NCI-H82 (cell line): ENCODE results near the gene SGK1.

ENCODE experiments used
- DNase-seq: peaks from one replicate; lab custom pipeline; 2025; lab: John Stamatoyannopoulos, UW

SGK1 gene

DNA sequence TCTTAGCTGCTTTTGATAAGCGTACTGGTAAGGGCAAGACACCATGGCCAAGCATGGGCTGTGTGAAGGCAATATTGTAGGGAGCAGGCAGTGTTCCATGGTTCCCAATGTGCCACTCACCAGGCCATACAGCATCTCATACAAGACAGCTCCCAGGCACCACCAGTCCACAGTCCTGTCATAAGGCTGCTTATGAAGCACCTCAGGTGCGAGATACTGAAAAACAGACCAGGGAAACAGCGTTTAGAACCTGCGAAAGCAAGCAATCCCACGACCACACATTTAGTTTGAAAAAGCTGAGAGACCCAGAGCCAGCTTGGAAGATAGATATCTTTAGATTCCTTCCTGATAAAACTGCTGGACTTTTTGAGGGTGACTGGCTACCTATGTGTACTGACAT is 146.4 kb downstream of the SGK1 start:
- peak; percentile 46 for DNase-seq

DNA sequence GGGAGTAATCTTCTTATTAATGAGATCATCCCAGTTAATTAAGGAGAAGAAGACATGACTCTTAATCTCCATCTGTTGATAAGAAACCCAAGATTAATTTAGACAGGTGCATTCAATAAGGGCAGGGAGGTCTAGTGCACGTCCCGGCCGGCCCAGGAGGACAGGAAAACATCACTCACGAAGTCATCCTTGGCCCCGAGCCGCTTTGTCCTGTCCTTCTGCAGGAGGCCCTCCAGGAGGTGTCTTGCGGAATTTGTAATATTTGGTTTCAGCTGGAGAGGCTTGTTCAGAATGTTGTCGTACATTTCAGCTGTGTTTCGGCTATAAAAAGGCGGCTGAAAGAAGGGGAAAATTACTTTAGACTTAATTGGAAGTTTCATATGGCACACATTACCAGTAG is 147.1 kb downstream of the SGK1 start:
- DNase-seq, result peak; percentile 96

DNA sequence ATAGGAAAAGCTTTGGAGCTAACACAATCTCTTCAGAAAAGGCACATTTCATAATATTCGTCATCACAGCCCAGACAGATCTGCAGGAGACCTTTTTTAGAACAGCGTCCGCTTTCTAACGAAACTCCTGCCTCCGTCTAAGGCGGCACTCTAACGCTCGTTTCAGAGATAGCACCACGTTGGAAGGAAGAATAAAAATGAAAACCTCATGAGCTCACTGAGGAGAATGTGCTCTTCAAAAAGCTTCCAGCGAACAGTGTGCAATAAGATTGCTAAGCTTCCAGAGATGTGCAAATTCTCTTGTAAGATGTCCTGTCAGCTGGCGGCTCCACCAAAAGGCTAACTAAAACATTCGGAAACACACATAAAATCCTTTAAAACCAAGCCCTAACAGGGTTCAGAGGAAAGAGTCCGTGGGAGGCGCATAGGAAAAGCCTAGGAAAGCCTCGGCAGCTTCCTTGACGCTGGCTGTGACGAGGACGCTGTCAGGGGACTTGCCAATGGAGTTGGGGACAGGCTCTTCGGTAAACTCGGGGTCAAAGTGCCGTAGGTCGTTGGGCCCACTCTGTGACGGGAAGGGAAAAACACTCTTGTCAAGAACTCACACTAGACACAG is 147.9 kb downstream of the SGK1 start:
- DNase-seq, result peak; percentile 74

DNA sequence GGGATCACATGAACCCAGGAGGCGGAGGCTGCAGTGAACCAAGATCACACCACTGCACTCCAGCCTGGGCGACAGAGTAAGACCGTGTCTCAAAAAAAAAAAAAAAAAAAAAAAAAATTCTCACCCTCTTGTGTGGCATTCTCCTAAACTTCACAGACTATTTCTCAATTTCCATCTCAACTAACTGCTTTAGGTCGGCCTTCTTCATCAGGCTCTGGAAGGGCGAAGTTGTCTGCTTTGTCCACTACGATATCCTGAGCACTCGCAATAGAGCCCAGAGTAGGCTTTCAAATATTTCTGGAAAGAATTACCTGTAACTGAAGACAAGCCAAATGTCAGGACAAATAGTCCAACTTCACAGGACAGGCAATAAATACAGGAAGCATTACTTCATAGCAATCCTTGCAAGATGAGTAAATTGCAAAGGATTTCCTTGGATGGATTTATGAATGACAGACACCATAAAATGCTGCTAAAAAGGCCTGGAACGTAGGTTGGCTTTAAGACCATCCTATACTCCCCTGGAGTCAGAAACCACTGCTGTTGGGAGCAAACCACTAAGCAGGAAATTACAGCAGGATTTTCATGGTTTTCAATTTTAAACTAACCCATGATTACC is 149.2 kb downstream of the SGK1 start:
- DNase-seq, result no peak

DNA sequence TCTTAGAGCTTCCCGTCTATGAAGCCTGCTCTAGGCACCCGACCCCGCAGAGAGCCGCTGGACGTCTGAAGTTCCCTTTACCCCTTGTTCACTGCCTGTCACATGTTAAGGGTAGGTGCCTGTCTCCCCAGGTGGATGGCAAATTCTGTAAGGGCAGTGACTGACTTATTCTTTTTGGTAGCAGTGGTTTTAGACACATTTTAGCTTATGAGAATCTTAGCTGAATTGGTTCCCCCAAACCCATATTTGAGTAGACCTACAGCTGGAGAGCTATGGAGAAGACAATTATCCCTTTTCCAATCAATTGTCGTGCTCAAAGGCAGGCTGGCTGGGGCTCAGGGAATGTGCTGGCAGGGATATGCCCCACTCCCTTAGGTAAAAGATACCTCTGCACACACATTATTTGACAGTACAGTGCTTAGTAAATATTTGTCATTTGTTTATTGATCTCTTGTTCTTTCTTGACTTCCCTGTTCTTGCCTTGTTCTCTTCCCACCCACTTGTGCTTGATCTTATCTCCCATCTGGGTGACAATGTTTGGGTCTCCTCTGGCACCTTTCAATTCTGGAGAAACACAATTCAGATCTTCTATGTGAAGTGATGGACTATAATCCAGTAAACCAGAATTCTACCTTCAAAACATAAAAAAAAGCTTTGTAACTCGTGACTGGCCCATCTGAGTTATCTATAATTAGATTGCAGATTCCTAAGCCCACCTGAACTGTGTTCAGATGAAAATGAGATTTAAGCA is 151.2 kb downstream of the SGK1 start:
- no peak for DNase-seq

DNA sequence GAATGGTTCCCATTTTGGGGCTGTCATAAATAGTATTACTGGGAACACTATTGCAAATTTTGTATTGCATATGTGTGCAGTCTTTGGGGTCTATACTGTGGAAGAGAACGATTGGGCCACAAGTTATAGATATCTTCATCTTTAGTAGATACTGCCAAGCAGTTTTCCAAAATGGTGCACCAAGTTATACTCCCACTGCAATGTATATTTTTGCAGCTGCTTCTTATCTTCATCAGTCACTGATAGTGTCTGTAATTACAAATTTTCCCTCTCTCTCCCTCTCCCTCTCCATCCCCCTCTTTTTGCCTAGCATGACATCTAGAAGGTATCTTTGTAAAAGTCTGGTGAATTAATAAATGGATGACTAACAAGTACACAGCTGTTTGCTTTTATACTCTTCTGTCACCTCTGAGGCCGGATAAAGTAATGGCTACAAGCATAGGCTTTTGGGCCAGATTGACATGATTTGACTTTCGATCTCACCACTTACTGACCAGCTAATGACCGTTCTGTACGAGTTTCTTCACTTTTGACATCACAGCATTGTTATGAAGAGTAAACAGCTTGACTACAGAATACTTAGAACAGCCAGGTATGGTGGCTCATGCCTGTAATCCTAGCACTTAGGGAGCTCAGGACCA is 152.2 kb downstream of the SGK1 start:
- no peak for DNase-seq

DNA sequence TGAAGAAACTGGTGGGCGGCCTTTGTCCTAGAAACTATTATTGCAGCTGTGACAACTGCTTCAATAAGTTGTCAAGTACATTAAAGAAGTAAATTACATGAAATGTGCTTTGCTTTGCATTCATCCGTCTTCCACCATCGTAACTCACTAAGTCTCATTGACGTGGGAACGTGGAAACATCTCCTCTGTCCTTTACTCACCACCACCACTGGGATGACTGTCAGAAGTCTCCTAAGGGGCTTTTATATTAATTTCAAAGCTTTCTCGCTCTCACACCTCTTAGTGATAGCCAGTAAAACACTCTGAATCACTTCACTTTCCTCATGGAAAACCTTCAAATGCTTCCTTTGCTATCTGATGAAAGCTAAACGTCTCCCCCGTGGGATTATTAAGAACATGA is 153.6 kb downstream of the SGK1 start:
- DNase-seq, result no peak

DNA sequence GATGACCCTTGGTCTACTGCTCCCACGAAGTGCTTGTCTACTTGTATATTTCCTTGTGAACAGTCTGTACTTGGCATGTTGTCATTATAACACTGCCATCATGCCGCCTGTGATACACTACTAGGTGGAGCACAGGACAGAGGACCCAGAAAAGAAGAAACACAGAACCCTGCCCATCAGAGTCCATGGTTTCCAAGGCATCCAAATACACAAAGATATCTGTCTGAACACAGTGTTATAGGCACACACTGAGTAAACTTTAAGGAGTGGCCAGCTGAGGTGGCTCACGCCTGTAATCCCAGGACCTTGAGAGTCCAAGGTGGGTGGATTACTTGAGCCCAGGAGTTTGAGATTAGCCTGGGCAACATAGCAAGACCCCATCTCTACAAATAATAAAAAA is 155.0 kb downstream of the SGK1 start:
- DNase-seq, result no peak

DNA sequence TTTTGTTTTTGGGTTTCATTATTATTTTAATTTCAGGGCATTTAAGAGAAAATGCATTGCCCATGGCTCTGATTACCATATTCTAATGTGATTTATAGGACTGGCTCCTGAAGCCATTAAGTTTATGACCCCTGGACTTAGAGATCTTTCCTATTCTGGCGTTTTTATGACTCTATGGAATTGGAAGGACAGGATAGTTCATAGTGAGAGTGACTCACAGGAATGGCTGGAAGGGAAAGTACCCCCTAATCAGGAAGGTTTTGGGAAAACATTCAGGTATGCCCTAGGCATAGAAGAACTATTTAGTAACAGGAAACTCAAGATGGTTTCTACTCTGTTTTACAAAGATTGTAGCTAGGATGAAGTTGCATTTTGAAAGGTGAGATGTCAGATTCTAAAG is 156.9 kb downstream of the SGK1 start:
- no peak for DNase-seq

DNA sequence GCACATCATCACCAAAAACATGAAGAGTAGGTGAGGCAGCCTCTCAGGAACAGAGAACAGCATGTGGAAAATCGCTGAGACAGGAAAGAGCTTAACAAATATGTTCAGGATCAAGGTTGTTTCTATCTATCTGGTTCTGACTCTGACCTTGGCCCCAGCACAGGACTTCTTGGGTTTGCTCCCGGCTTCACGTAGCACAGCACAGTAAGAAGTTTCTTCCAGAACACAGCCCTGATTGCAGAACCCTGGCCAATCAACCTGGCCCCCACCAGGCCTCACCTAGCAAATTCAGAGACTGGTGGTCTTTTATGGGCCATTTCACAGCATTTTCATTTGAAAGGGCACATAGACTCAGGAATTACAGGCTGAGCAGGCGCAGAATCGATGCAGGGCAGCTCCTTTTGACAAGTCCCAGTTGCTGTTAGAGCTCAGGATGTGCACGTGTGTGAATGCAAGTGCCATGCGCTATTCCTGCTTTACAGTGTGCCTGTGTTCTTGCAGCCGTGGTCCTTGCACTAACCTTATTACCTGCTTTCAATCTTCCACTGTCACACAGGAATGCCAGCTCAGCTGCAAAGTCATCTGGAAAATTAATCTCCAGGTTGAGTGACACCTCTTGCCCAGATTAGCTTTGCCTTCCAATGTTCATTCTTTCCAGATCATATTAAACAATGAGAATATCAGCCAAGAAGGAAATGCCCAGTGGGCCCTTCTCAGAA is 165.0 kb downstream of the SGK1 start:
- DNase-seq, result peak; percentile 49

DNA sequence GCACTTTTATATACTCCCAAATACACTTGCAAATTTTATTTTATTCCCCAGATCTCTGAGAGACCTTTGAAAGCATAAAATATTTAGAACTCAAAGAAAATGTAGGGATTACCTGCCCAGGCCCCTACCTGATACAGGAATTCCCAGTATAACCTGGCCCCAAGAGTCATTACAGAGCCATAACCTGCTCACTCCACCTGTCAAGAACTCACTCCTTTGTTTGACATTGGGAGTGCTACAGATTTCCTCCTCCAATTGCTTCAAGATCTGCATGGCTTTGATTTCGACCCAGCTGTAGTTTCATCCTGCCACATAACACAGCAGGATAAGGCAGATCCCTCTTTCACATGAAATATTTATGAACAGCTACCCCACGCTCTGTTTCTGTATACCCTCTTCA is 169.3 kb downstream of the SGK1 start:
- DNase-seq, result no peak

DNA sequence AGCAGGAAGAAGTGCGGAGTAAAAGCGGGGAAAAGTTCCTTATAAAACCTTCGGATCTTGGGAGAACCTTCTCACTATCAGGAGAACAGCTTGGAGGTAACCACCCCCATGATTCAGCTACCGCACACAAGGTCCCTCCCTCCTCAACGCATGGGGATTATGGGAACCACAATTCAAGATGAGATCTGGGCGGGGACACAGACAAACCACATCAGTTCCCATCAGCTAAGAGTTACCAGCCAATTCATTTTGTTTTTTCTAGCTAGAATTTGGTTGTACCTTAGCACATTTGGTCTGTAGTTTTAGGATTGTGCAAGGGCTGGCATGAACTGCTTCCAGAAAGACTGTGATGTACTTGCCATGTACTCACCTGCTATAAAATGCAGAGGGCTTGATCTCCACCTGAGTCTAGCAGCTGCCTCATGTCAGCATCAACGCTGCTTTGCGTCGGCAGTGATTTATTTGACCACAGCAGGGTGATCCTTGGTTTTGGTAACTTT is 170.8 kb downstream of the SGK1 start:
- DNase-seq, result no peak

DNA sequence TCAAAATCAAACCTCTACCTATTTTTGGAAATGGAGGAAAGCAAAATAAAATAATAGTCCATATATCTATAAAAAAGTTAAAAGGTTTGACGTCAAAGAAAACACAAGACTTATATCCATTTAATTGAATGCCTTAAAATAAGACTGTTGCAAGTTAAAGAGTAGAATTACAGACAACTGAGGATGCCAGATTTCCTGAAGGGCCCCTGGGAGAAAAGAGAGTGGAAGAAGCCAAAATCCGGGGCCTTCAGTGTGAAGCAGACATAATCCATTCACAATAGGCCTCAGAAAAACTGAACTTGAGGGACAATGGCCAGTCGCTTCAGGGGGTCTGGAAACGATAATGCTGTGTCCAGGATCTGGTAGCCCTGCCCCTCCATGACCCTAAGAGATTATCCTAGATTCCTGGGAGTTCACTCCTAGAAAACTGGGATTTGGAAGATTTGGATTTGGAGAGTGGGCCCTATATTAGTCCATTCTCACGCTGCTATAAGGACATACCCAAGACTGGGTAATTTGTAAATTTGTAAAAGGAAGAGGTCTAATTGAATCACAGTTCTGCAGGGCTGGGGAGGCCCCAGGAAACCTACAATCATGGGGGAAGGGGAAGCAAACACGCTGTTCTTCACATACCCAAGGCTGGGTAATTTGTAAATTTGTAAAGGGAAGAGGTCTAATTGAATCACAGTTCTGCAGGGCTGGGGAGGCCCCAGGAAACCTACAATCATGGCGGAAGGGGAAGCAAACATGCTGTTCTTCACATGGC is 171.5 kb downstream of the SGK1 start:
- no peak for DNase-seq

DNA sequence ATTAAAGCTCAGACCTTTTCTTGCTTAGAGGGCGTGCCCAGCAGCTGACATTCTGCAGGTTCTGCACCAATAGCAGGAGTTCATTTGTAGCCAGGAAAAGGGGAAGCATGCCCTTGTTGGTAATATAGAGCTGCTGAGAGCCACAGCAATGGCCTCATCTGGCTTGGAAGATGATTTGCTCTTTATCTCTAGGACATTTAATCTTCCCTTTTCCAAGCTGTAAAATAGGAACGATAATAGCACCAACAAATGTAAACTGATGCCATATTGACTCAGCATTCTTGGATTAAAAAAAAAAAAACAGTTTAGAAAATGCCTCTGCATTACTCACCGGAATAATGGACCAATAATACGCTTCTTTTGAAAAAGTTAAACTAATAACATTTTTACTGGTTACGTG is 172.1 kb downstream of the SGK1 start:
- peak; percentile 86 for DNase-seq

DNA sequence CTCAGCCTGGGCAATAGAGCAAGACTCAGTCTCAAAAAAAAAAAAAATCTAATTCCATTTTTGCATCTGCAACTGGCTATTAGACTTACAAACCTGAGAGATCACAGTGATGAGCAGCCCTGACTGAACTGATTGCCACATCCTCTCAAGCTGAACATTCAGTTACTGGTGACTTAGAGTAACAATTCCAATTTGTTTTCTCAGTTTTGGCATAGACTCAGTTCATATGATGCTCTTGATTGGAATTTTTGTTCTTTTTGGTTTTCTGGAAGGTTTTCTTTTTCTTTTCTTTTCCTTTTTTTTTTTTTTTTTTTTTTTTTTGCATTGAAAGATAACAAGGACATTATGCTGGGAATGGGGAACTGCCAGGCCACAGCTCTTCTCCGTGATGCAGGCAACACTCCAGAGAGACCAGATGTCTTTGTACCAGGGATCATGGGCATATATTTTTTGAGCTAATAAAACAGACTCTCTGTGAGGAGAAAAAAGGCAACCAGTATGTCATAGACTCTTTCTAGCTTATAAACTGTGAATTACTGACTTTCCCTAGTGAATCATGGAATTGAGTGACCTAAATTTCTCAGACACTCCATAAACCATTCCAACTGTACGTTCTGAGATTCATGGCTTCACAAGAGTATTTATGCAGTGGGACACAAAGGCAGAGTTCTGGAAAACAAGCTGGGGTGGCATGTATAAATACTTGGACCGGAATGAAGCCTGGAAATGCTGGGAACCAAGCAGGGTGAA is 179.5 kb downstream of the SGK1 start:
- no peak for DNase-seq

DNA sequence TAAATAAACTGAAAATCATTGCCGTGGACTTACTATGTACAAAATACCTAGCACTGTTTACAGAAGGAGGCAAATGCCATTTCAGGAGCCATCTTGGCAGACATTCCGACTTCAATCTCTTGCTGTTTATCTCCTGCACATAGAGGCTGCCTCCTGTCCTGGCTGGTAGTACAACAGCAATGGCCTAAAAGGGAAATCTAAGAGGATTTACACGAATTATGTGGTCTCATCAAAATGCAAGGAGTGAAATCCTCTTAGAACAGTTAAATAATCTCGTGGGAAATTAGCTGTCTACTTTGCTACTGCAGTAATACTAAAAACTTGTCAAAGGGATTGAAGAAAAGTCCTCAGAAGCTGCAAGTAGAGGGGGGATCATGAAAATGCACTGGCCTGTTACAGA is 183.3 kb downstream of the SGK1 start:
- DNase-seq, result peak; percentile 96

DNA sequence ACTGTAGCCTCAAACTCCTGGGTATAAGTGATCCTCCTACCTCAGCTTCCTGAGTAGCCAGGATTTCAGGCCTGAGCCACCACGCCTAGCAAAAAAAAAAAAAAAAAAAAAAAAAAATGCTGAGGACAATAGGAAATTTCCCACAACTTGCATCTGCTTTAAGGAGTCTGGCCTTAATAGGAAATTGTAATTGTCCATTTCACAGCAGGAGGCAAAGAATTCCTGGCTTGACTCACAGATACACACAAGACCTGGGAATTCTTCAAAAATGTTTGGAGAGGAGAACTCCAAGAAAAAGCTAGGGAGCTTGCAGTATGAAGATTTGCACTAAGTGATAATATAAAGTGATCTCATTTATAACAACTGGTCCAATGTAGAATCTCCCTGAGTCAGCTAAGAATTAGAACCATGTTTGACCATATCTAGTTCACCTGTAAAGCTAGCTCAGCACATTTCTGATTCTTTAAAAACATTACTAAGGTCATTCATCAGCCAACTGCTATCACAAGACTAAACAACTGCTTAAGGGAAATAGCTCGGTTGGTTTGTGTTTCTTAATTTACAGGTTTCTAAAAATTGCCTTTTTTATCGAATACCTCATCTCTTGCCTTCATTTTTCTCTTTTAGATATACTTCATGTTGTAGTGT is 185.3 kb downstream of the SGK1 start:
- no peak for DNase-seq

DNA sequence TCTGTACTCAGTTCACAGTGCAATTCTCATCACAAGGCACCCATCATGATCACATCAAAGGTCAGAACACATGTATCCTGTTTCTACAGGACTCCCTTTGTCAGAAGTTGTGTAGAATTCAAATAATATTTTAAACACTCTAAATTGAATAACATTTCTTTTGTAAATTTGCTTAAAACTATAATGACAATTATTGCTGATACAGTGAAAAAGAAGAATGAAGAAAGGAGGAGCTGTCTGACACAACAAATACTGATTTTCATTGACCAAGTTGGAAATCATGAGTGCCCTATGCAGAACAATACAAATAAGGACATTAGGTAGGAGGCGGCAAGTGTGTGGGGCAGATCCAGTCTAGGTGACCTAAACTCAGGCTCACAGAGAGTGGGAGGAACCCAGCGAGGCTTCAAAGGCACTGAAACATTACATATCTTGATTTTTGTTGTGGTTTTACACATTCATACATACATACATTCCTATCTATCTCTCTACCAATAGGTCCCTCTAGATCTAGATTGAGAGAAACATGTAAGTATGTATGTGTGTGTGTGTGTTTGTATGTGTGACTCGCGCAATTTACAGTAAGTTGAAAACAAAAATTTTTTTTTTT is 186.3 kb downstream of the SGK1 start:
- DNase-seq, result no peak

DNA sequence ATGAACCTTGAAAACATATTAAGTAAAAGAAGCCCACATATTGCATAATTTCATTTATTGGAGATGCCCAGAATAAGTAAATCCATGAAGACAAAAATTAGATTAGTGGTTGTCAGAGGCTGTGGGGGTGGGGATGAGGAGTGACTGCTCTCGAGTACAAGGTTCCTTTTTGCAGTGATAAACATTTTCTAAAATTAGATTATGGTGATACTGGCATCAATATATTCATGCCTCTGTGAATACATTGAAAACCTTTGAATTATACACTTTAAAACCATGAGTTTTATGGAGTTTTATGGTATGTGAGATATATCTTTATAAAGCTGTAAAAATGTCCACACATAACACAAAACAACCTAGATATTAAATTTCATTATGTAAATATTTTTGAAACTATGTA is 189.8 kb downstream of the SGK1 start:
- no peak for DNase-seq
